HepG2 (cell line): Measurements from ENCODE around the gene ZNF638. TPM values are rescaled to one million over a fixed set of nuclear protein-coding genes. Genes with fewer than 3 reads are reported as not detected.

Source experiments
- ATAC-seq: fragments of 200-7000 bp; cut with Tn5 transposase; 3 replicates; pipeline ENCODE4 v1.9.1; 2020; ENCODE audit warnings: mild to moderate bottlenecking, moderate library complexity
- BruUV-seq: library from RNA; stranded (reverse); fragments of 400-500 nt; replicated peaks from 2 replicates; lab custom pipeline; 2021; lab: Mats Ljungman, UMichigan
- CTCF ChIA-PET: fragments of 300-600 bp; formaldehyde crosslinking; extraction: SDS; loops from one replicate; lab custom pipeline; 2021; ENCODE audit warnings: low total read pairs, inconsistent platforms, low intra/inter-chr PET ratio; lab: Yijun Ruan, JAX
- POLR2A ChIA-PET: fragments of 350-600 bp; sonication (Branson Sonifier 250); formaldehyde crosslinking; loops from one replicate; lab custom pipeline; 2020; ENCODE audit warnings: antibody characterized with exemption, inconsistent platforms; lab: Yijun Ruan, JAX
- DNase-seq: peaks from one replicate; pipeline ENCODE4 v3.0.0-alpha.2; 2015; ENCODE audit warnings: low spot score
- FAIRE-seq: peaks from 3 replicates; lab custom pipeline; 2011; peaks lifted over from hg19 to GRCh38; lab: Jason Lieb, UNC
- H2AFZ ChIP-seq: one replicate; pipeline ENCODE4 v1.6.1; 2011; ENCODE audit warnings: low read length, inconsistent platforms
- H3K27ac ChIP-seq: fragments of 300-600 bp; 3 replicates; pipeline ENCODE4 v1.8.0; 2011; ENCODE audit warnings: mixed run types, mild to moderate bottlenecking, mixed read lengths, low read length, inconsistent platforms; ENCODE audit not compliant: insufficient read depth; ENCODE audit errors: extremely low read length
- H3K27me3 ChIP-seq, 2 experiments: fragments of 200-600 bp in 1 of 2; 2 replicates in 1 of 2; 3 replicates in 1 of 2; pipeline versions ENCODE4 v1.6.0 to v1.8.0; 2011; ENCODE audit warnings: low read length in 2 of 2, mild to moderate bottlenecking in 2 of 2, moderate library complexity in 2 of 2, inconsistent platforms in 1 of 2; ENCODE audit not compliant: insufficient read depth in 2 of 2, control insufficient read depth in 1 of 2
- H3K36me3 ChIP-seq, 2 experiments: fragments of 200-600 bp in 1 of 2; replicated peaks in 1 of 2; 2 replicates in 1 of 2; 3 replicates in 1 of 2; pipeline versions ENCODE4 v1.5.1 to v1.8.0; 2011; ENCODE audit warnings: low read length in 2 of 2, inconsistent platforms in 1 of 2; ENCODE audit not compliant: insufficient read depth in 2 of 2, control insufficient read depth in 1 of 2
- H3K4me1 ChIP-seq: 2 replicates; pipeline ENCODE4 v1.5.1; 2012; ENCODE audit warnings: low read length, inconsistent platforms; ENCODE audit not compliant: insufficient read depth
- H3K4me2 ChIP-seq: 2 replicates; pipeline ENCODE4 v1.6.0; 2011; ENCODE audit warnings: low read depth, low read length, inconsistent platforms
- H3K4me3 ChIP-seq, 3 experiments: fragments of 200-600 bp in 1 of 3; sonication (generic), shearing (Covaris generic) in 1 of 3; replicated peaks in 1 of 3; 2 replicates each; pipeline ENCODE4 v1.5.1; 2011 to 2016; ENCODE audit warnings: low read length in 3 of 3, inconsistent platforms in 2 of 3, low read depth in 2 of 3, mild to moderate bottlenecking in 2 of 3, control low read depth in 1 of 3, mixed read lengths in 1 of 3; ENCODE audit not compliant: insufficient read depth in 1 of 3
- H3K79me2 ChIP-seq: one replicate; pipeline ENCODE4 v1.6.1; 2011; ENCODE audit warnings: low read length, inconsistent platforms; ENCODE audit not compliant: insufficient read depth
- H3K9ac ChIP-seq: 2 replicates; pipeline ENCODE4 v1.6.0; 2011; ENCODE audit warnings: mild to moderate bottlenecking, low read depth, low read length, inconsistent platforms; ENCODE audit not compliant: insufficient read depth
- H3K9me3 ChIP-seq: 2 replicates; pipeline ENCODE4 v1.5.1; 2012; ENCODE audit warnings: mild to moderate bottlenecking, low read length
- H4K20me1 ChIP-seq: 2 replicates; pipeline ENCODE4 v1.6.0; 2011; ENCODE audit warnings: inconsistent platforms, mild to moderate bottlenecking, low read length, moderate library complexity; ENCODE audit not compliant: insufficient read depth
- ATF1 ChIP-seq: IDR thresholded peaks from 2 replicates; pipeline ENCODE4 v1.6.1; 2016; ENCODE audit warnings: mild to moderate bottlenecking, control low read depth
- ATF2 ChIP-seq: sonication (generic); formaldehyde crosslinking; IDR thresholded peaks from 2 replicates; pipeline ENCODE4 v1.4.0; 2020; ENCODE audit warnings: missing genetic modification reagents
- FOXK2 ChIP-seq: fragments of 450-650 bp; IDR thresholded peaks from 2 replicates; pipeline ENCODE4 v1.6.1; 2016
- NONO ChIP-seq, 2 experiments: fragments of 450-650 bp in 1 of 2; sonication (generic) in 1 of 2; formaldehyde crosslinking in 1 of 2; IDR thresholded peaks in 1 of 2; conservative IDR thresholded peaks in 1 of 2; 2 replicates each; pipeline versions ENCODE4 v1.6.1 to v1.8.0; 2017 to 2022; ENCODE audit warnings: mild to moderate bottlenecking in 1 of 2, missing genetic modification reagents in 1 of 2, moderate library complexity in 1 of 2
- RFX1 ChIP-seq: fragments of 450-650 bp; IDR thresholded peaks from 2 replicates; pipeline ENCODE4 v1.6.1; 2017
- RFXANK ChIP-seq: IDR thresholded peaks from 2 replicates; pipeline ENCODE4 v1.6.1; 2016
- SNRNP70 ChIP-seq: fragments of 200-400 bp; formaldehyde crosslinking; IDR thresholded peaks from 2 replicates; pipeline ENCODE4 v1.6.1; 2017; ENCODE audit warnings: mild to moderate bottlenecking, low read depth, low read length, moderate library complexity
- SYNCRIP ChIP-seq: fragments of 200-400 bp; formaldehyde crosslinking; IDR thresholded peaks from 2 replicates; pipeline ENCODE4 v1.6.1; 2018; ENCODE audit warnings: mild to moderate bottlenecking, low read depth, low read length; ENCODE audit not compliant: insufficient read depth
- TFDP2 ChIP-seq: sonication (generic); formaldehyde crosslinking; IDR thresholded peaks from 2 replicates; pipeline ENCODE4 v1.4.0; 2020; ENCODE audit warnings: missing genetic modification reagents
- ZBTB38 ChIP-seq: sonication (generic); formaldehyde crosslinking; IDR thresholded peaks from 2 replicates; pipeline ENCODE4 v1.5.1; 2020; ENCODE audit warnings: mild to moderate bottlenecking, missing genetic modification reagents
- ZFY ChIP-seq: sonication (generic); formaldehyde crosslinking; IDR thresholded peaks from 2 replicates; pipeline ENCODE4 v1.4.0; 2020; ENCODE audit warnings: missing genetic modification reagents
- ZNF12 ChIP-seq: sonication (generic); formaldehyde crosslinking; IDR thresholded peaks from 2 replicates; pipeline ENCODE4 v1.5.0; 2020; ENCODE audit warnings: missing genetic modification reagents
- ZNF18 ChIP-seq: sonication (generic); formaldehyde crosslinking; IDR thresholded peaks from 2 replicates; pipeline ENCODE4 v1.8.0; 2022; ENCODE audit warnings: mild to moderate bottlenecking, missing genetic modification reagents; ENCODE audit not compliant: insufficient replicate concordance
- ZNF496 ChIP-seq: sonication (generic); formaldehyde crosslinking; IDR thresholded peaks from 2 replicates; pipeline ENCODE4 v1.8.1; 2023; ENCODE audit warnings: mild to moderate bottlenecking, moderate library complexity, missing genetic modification reagents; ENCODE audit not compliant: insufficient replicate concordance
- ZNF501 ChIP-seq: sonication (generic); formaldehyde crosslinking; IDR thresholded peaks from 2 replicates; pipeline ENCODE4 v1.5.1; 2020; ENCODE audit warnings: mild to moderate bottlenecking, moderate library complexity, missing genetic modification reagents
- ZNF557 ChIP-seq: sonication (generic); formaldehyde crosslinking; IDR thresholded peaks from 2 replicates; pipeline ENCODE4 v1.4.0; 2020; ENCODE audit warnings: missing genetic modification reagents
- ZNF577 ChIP-seq: sonication (generic); formaldehyde crosslinking; IDR thresholded peaks from 2 replicates; pipeline ENCODE4 v1.4.0; 2020; ENCODE audit warnings: mild to moderate bottlenecking, low read depth, missing genetic modification reagents, borderline replicate concordance
- ZNF776 ChIP-seq: sonication (generic); formaldehyde crosslinking; IDR thresholded peaks from 2 replicates; pipeline ENCODE4 v1.4.0; 2020; ENCODE audit warnings: mild to moderate bottlenecking, missing genetic modification reagents
- ZNF891 ChIP-seq: sonication (generic); formaldehyde crosslinking; IDR thresholded peaks from 2 replicates; pipeline ENCODE4 v1.5.0; 2020; ENCODE audit warnings: mild to moderate bottlenecking, missing genetic modification reagents
- WGBS: methylation state at CpG from one replicate; pipeline ENCODE4 v1.1.6; 2017; ENCODE audit warnings: low lambda C conversion rate; 5-methylcytosine and 5-hydroxymethylcytosine counted together
- in situ Hi-C: cut with HindIII; loops from 2 replicates; pipeline ENCODE4 v1.10.0; 2017; ENCODE audit warnings: low pct_unique_long_range_greater_than_20kb; ENCODE audit not compliant: extremely low pct_ligation_motif_present
- intact Hi-C: fragments of 100-400 bp; cut with micrococcal nuclease; formaldehyde crosslinking; loops from one replicate; pipeline ENCODE4 v1.10.0; 2022; ENCODE audit not compliant: unreplicated experiment
- polyA plus RNA-seq, 8 experiments: library from polyadenylated mRNA; depleted of rRNA in 3 of 8; stranded (reverse) in 7 of 8; unstranded in 1 of 8; fragments of >200 nt; fragmentation: Illumina TruSeq in 4 of 8; extraction: Trizol in 4 of 8; gene quantifications; 2 replicates each; pipeline versions ENCODE4 v1.2.1 to v1.2.3, GENCODE V29; 2011 to 2016; ENCODE audit warnings: low read depth in 4 of 8, missing spikeins in 1 of 8, mixed read lengths in 1 of 8; ENCODE audit not compliant: insufficient read depth in 1 of 8
- total RNA-seq, 5 experiments: library from RNA; depleted of rRNA; stranded (reverse); fragments of >200 nt; fragmentation: Illumina TruSeq; extraction: Trizol; gene quantifications; 2 replicates each; pipeline ENCODE4 v1.2.3, GENCODE V29; 2016; ENCODE audit warnings: low read depth in 1 of 5
- TF ChIP-seq, protein P1 (sequence below): sonication (generic); formaldehyde crosslinking; IDR thresholded peaks from 2 replicates; pipeline ENCODE4 v1.8.0; 2022; ENCODE audit warnings: missing genetic modification reagents, low read depth, mild to moderate bottlenecking, borderline replicate concordance

The ZNF638 gene
- total and polyA plus RNA-seq, 2 of the 13 experiments (the other 11 are each of a cell fraction or from before 2014, with no cell fraction given): 92.7 to 144 TPM

GRCh38 chr2:71479261-71479660, 147.7 kb downstream of the ZNF638 start (continued):
- TF ChIP-seq TFDP2 (CRISPR knock-in tag): no peak

- WGBS: 15% methylated on average over 4 of the region's 4 CpGs
- H3K4me3 ChIP-seq: no peak overlapping the region
These were observed 149.5 kb downstream of the ZNF638 start for GRCh38 chr2:71481111-71481510.

More at GRCh38 chr2:71481111-71481510, 149.5 kb downstream of the ZNF638 start:
- no peaks in the 10 kb centered on the region for H3K36me3 ChIP-seq
- H4K20me1 ChIP-seq: no peaks in the 10 kb centered on the region
- TF ChIP-seq ATF2 (CRISPR knock-in tag) (no peak), ZNF776 (CRISPR knock-in tag) (no peak), ZNF12 (CRISPR knock-in tag) (no peak), ZNF557 (CRISPR knock-in tag) (no peak), RFX1 (no peak), ZNF18 (CRISPR knock-in tag) (no peak), SNRNP70 (no peak), NONO (IDR thresholded peaks at IDR 0.05) (no peak), NONO (CRISPR knock-in tag; conservative IDR thresholded peaks at IDR 0.05) (no peak), ATF1 (CRISPR knock-in tag) (no peak), ZNF501 (no peak), SYNCRIP (no peak), ZNF891 (CRISPR knock-in tag) (no peak), RFXANK (CRISPR knock-in tag) (no peak), ZNF496 (CRISPR knock-in tag) (no peak), ZNF577 (CRISPR knock-in tag) (no peak), ZFY (CRISPR knock-in tag) (no peak), FOXK2 (no peak), ZBTB38 (no peak)
- TF ChIP-seq, protein P1, sequence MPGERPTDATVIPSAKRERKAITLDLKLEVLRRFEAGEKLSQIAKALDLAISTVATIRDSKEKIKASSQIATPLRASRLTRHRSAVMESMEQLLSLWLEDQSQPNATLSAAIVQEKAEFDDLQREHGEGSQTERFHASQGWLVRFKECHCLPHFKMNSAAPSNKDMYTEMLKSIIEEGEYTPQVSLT (CRISPR knock-in tag): no peak
- TF ChIP-seq, all 625 proteins: peak for 0
- no peaks in the 10 kb centered on the region for H3K4me1 ChIP-seq
- H3K79me2 ChIP-seq: no peaks in the 10 kb centered on the region
- ATAC-seq (no peak), FAIRE-seq (no peak), DNase-seq (no peak)
- BruUV-seq: no TSS peak
- no peak overlapping the region for H3K27ac ChIP-seq
- no peak overlapping the region for H3K4me2 ChIP-seq
- peaks cover 2 to 32% of the 10 kb centered on the region in 2 experiments; a peak in 2 of 5 replicates for H3K27me3 ChIP-seq
- H2AFZ ChIP-seq: no peak overlapping the region
- CTCF ChIA-PET: no interaction called here
- in situ Hi-C loops: no loop called here
- no peak overlapping the region for H3K9ac ChIP-seq
- intact Hi-C loops: no loop called here
- POLR2A ChIA-PET: no interaction called here
- H3K9me3 ChIP-seq: no peaks in the 10 kb centered on the region
